Measurements from ENCODE around the gene CXADR.
"Not testable (repeated sequence)": the region's sequence is repeated elsewhere in the genome, so short reads cannot be mapped to it uniquely, and the experiment has no call there.

Gene CXADR

GRCh38 chr21:17502985-17503384 is 9.9 kb upstream of the CXADR start:
- not testable (repeated sequence) for DNase-seq (ENCODE audit: low read depth)

- no peak for DNase-seq (ENCODE audit: low read depth)
Measured at GRCh38 chr21:17506951-17507350, 5.9 kb upstream of the CXADR start.

GRCh38 chr21:17507591-17507990 is 5.3 kb upstream of the CXADR start:
- DNase-seq (ENCODE audit: low read depth): no peak

- DNase-seq (ENCODE audit: low read depth): no peak
Measured at GRCh38 chr21:17513214-17514123, 626 bp downstream of the CXADR start.

GRCh38 chr21:17514124-17514845 is 1.4 kb downstream of the CXADR start:
- no peak for DNase-seq (ENCODE audit: low read depth)

GRCh38 chr21:17517008-17517407 is 4.2 kb downstream of the CXADR start:
- DNase-seq (ENCODE audit: low read depth): not testable (repeated sequence)

- DNase-seq (ENCODE audit: low read depth): no peak
Measured at GRCh38 chr21:17519208-17519738, 6.4 kb downstream of the CXADR start.

- DNase-seq (ENCODE audit: low read depth): no peak
Measured at GRCh38 chr21:17519965-17520609, 7.2 kb downstream of the CXADR start.

- DNase-seq (ENCODE audit: low read depth): no peak
Measured at GRCh38 chr21:17523007-17523451, 10.2 kb downstream of the CXADR start.

- not testable (repeated sequence) for DNase-seq (ENCODE audit: low read depth)
Measured at GRCh38 chr21:17523979-17524494, 11.2 kb downstream of the CXADR start.

GRCh38 chr21:17524635-17525034 is 11.8 kb downstream of the CXADR start:
- no peak for DNase-seq (ENCODE audit: low read depth)

- DNase-seq (ENCODE audit: low read depth): no peak
Measured at GRCh38 chr21:17526776-17527175, 13.9 kb downstream of the CXADR start.

GRCh38 chr21:17527240-17527639 is 14.4 kb downstream of the CXADR start:
- no peak for DNase-seq (ENCODE audit: low read depth)

GRCh38 chr21:17527711-17528110 is 14.9 kb downstream of the CXADR start:
- no peak for DNase-seq (ENCODE audit: low read depth)

GRCh38 chr21:17529648-17530047 is 16.8 kb downstream of the CXADR start:
- no peak for DNase-seq (ENCODE audit: low read depth)

- DNase-seq (ENCODE audit: low read depth): no peak
Measured at GRCh38 chr21:17532292-17532691, 19.4 kb downstream of the CXADR start.

GRCh38 chr21:17536381-17536780 is 23.5 kb downstream of the CXADR start:
- no peak for DNase-seq (ENCODE audit: low read depth)

- peak; percentile 3 for DNase-seq (ENCODE audit: low read depth)
Measured at GRCh38 chr21:17537299-17537698, 24.5 kb downstream of the CXADR start.

GRCh38 chr21:17538576-17538975 is 25.7 kb downstream of the CXADR start:
- no peak for DNase-seq (ENCODE audit: low read depth)

- no peak for DNase-seq (ENCODE audit: low read depth)
Measured at GRCh38 chr21:17539323-17539722, 26.5 kb downstream of the CXADR start.

GRCh38 chr21:17539743-17540341 is 27.0 kb downstream of the CXADR start:
- DNase-seq (ENCODE audit: low read depth): no peak

GRCh38 chr21:17540530-17540929 is 27.7 kb downstream of the CXADR start:
- no peak for DNase-seq (ENCODE audit: low read depth)

Data from fibroblast of gingiva (primary cell).